ENCODE data around the gene WBP2. TPM values are rescaled to one million over a fixed set of nuclear protein-coding genes. Genes with fewer than 3 reads are reported as not detected.

The WBP2 gene
- total and polyA plus RNA-seq, 2 of the 13 experiments (the other 11 are each of a cell fraction or from before 2014, with no cell fraction given) = 29.2 to 29.5 TPM

GRCh38 chr17:75878174-75878998, 23.3 kb upstream of the WBP2 start, which contains the start of gene TRIM47 (continued):
- TF ChIP-seq ZNF687 (CRISPR knock-in tag; IDR thresholded peaks at IDR 0.05) (peak; percentile 78), SMC3 (IDR thresholded peaks at IDR 0.05; ENCODE audit: low read length) (no peak), PRMT3 (CRISPR knock-in tag; IDR thresholded peaks at IDR 0.05; ENCODE audit: borderline replicate concordance, low read depth) (peak; percentile 71; the same call in 1 of the 2 replicates), ZNF672 (CRISPR knock-in tag; IDR thresholded peaks at IDR 0.05) (no peak), BCLAF1 (IDR thresholded peaks at IDR 0.05) (no peak), KMT2A (CRISPR knock-in tag; IDR thresholded peaks at IDR 0.05) (peak; percentile 74), ZNF720 (CRISPR knock-in tag; IDR thresholded peaks at IDR 0.05) (peak; percentile 83; the same call in 1 of the 2 replicates), ZNF225 (CRISPR knock-in tag; IDR thresholded peaks at IDR 0.05) (no peak), ZNF30 (CRISPR knock-in tag; IDR thresholded peaks at IDR 0.05) (no peak; the same call in 1 of the 2 replicates), EED (CRISPR knock-in tag; IDR thresholded peaks at IDR 0.05) (no peak), MAZ (IDR thresholded peaks at IDR 0.05; ENCODE audit: borderline replicate concordance, low read depth, low read length) (peak; percentile 58; the same call in 1 of the 2 replicates), MAZ (CRISPR knock-in tag; IDR thresholded peaks at IDR 0.05; ENCODE audit: low read depth) (no peak; the same call in 1 of the 2 replicates), POLR2AphosphoS2 (IDR thresholded peaks at IDR 0.05; ENCODE audit: low read depth, low read length) (no peak), MTERF4 (CRISPR knock-in tag; IDR thresholded peaks at IDR 0.05) (no peak), PHF20 (CRISPR knock-in tag; IDR thresholded peaks at IDR 0.05) (no peak; the same call in 1 of the 2 replicates), PHB2 (IDR thresholded peaks at IDR 0.05; ENCODE audit: partially characterized antibody) (no peak), STAG1 (CRISPR knock-in tag; IDR thresholded peaks at IDR 0.05) (no peak)
- TF ChIP-seq, protein P1, sequence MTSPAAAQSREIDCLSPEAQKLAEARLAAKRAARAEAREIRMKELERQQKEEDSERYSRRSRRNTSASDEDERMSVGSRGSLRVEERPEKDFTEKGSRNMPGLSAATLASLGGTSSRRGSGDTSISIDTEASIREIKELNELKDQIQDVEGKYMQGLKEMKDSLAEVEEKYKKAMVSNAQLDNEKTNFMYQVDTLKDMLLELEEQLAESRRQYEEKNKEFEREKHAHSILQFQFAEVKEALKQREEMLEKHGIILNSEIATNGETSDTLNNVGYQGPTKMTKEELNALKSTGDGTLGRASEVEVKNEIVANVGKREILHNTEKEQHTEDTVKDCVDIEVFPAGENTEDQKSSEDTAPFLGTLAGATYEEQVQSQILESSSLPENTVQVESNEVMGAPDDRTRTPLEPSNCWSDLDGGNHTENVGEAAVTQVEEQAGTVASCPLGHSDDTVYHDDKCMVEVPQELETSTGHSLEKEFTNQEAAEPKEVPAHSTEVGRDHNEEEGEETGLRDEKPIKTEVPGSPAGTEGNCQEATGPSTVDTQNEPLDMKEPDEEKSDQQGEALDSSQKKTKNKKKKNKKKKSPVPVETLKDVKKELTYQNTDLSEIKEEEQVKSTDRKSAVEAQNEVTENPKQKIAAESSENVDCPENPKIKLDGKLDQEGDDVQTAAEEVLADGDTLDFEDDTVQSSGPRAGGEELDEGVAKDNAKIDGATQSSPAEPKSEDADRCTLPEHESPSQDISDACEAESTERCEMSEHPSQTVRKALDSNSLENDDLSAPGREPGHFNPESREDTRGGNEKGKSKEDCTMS (CRISPR knock-in tag; conservative IDR thresholded peaks at IDR 0.05) = no peak
- TF ChIP-seq, protein P2, sequence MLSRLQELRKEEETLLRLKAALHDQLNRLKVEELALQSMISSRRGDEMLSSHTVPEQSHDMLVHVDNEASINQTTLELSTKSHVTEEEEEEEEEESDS (CRISPR knock-in tag; IDR thresholded peaks at IDR 0.05; ENCODE audit: borderline replicate concordance) = no peak; the same call in none of the 2 replicates

Data from HepG2 (cell line).